Measurements from ENCODE around the gene SMIM12.
"Not testable (repeated sequence)": the region's sequence is repeated elsewhere in the genome, so short reads cannot be mapped to it uniquely, and the experiment has no call there.

Gene SMIM12

GRCh38 chr1:34844252-34844634 lies 15.3 kb downstream of the SMIM12 start:
- no peak for DNase-seq (ENCODE audit: low read depth in 2 of 2)

- DNase-seq (ENCODE audit: low read depth in 2 of 2) = no peak
Observed at GRCh38 chr1:34843392-34844251, 15.9 kb downstream of the SMIM12 start.

- no peak for DNase-seq (ENCODE audit: low read depth in 2 of 2)
Observed at GRCh38 chr1:34842952-34843371, 16.6 kb downstream of the SMIM12 start.

- no peak for DNase-seq (ENCODE audit: low read depth in 2 of 2)
Observed at GRCh38 chr1:34842073-34842472, 17.5 kb downstream of the SMIM12 start.

- no peak for DNase-seq (ENCODE audit: low read depth in 2 of 2)
Observed at GRCh38 chr1:34840426-34840825, 19.1 kb downstream of the SMIM12 start.

GRCh38 chr1:34839526-34840305 lies 19.8 kb downstream of the SMIM12 start:
- DNase-seq (ENCODE audit: low read depth in 2 of 2) = no peak

- DNase-seq (ENCODE audit: low read depth in 2 of 2) = no peak
Observed at GRCh38 chr1:34833711-34834110, 25.8 kb downstream of the SMIM12 start.

- DNase-seq (ENCODE audit: low read depth in 2 of 2) = no peak
Observed at GRCh38 chr1:34831721-34832246, 27.8 kb downstream of the SMIM12 start.

- DNase-seq (ENCODE audit: low read depth in 2 of 2) = no peak
Observed at GRCh38 chr1:34829250-34829649, 30.3 kb downstream of the SMIM12 start.

GRCh38 chr1:34828611-34829010 lies 30.9 kb downstream of the SMIM12 start:
- no peak for DNase-seq (ENCODE audit: low read depth in 2 of 2)

- no peak for DNase-seq (ENCODE audit: low read depth in 2 of 2)
Observed at GRCh38 chr1:34827341-34827941, 32.1 kb downstream of the SMIM12 start.

- DNase-seq (ENCODE audit: low read depth in 2 of 2) = no peak
Observed at GRCh38 chr1:34825455-34826091, 34.0 kb downstream of the SMIM12 start.

GRCh38 chr1:34824817-34825454 lies 34.6 kb downstream of the SMIM12 start:
- DNase-seq (ENCODE audit: low read depth in 2 of 2) = no peak

GRCh38 chr1:34822202-34822601 lies 37.3 kb downstream of the SMIM12 start:
- no peak for DNase-seq (ENCODE audit: low read depth in 2 of 2)

GRCh38 chr1:34818862-34819261 lies 40.7 kb downstream of the SMIM12 start:
- not testable (repeated sequence) for DNase-seq (ENCODE audit: low read depth in 2 of 2)

GRCh38 chr1:34816778-34817177 lies 42.8 kb downstream of the SMIM12 start:
- DNase-seq (ENCODE audit: low read depth in 2 of 2) = no peak

- no peak for DNase-seq (ENCODE audit: low read depth in 2 of 2)
Observed at GRCh38 chr1:34816332-34816731, 43.2 kb downstream of the SMIM12 start.

- not testable (repeated sequence) for DNase-seq (ENCODE audit: low read depth in 2 of 2)
Observed at GRCh38 chr1:34810781-34811180, 48.8 kb downstream of the SMIM12 start.

- no peak for DNase-seq (ENCODE audit: low read depth in 2 of 2)
Observed at GRCh38 chr1:34808051-34808810, 51.3 kb downstream of the SMIM12 start.

GRCh38 chr1:34806396-34806795 lies 53.2 kb downstream of the SMIM12 start:
- no peak for DNase-seq (ENCODE audit: low read depth in 2 of 2)

GRCh38 chr1:34803770-34804169 lies 55.8 kb downstream of the SMIM12 start:
- no peak for DNase-seq (ENCODE audit: low read depth in 2 of 2)

Data from stimulated activated CD4-positive, alpha-beta T cell treated with anti-CD3 and anti-CD28 coated beads, Interleukin-1b, Interleukin-23, amount 100 ng/mL, for 4 hours (primary cell).